ENCODE measurements around the gene IL17RA.

Gene IL17RA

GRCh38 chr22:17149076-17149815, 64.4 kb downstream of the IL17RA start:
- ATAC-seq (ENCODE audit: insufficient read depth, low read depth), result no peak
- Histone ChIP-seq H3K4me2 (ENCODE audit: insufficient read depth, low read length) (no peak overlapping the region), H3K9me3 (ENCODE audit: insufficient read depth, low read length, severe bottlenecking) (no peaks in the 10 kb centered on the region), H2AFZ (ENCODE audit: low read depth, low read length) (no peak overlapping the region), H3K9ac (ENCODE audit: low read depth, low read length) (no peak overlapping the region), H3K27ac (ENCODE audit: low read length) (no peak overlapping the region), H3K27me3 (ENCODE audit: insufficient read depth, low read length, poor library complexity) (peaks cover 11% of the 10 kb centered on the region), H3K79me2 (ENCODE audit: insufficient read depth, low read length) (no peaks in the 10 kb centered on the region), H3K4me1 (ENCODE audit: insufficient read depth, low read length) (no peaks in the 10 kb centered on the region), H3K36me3 (ENCODE audit: insufficient read depth, low read length) (no peaks in the 10 kb centered on the region), H4K20me1 (ENCODE audit: insufficient read depth, low read length) (no peaks in the 10 kb centered on the region), H3K4me3 (ENCODE audit: low read depth in 1 of 2, low read length in 2 of 2) (no peak overlapping the region)
- DNase-seq, result no peak
- no peak for TF ChIP-seq EZH2 (IDR thresholded peaks at IDR 0.05; ENCODE audit: borderline replicate concordance, low read depth, low read length, severe bottlenecking)
- TF ChIP-seq, protein P1, sequence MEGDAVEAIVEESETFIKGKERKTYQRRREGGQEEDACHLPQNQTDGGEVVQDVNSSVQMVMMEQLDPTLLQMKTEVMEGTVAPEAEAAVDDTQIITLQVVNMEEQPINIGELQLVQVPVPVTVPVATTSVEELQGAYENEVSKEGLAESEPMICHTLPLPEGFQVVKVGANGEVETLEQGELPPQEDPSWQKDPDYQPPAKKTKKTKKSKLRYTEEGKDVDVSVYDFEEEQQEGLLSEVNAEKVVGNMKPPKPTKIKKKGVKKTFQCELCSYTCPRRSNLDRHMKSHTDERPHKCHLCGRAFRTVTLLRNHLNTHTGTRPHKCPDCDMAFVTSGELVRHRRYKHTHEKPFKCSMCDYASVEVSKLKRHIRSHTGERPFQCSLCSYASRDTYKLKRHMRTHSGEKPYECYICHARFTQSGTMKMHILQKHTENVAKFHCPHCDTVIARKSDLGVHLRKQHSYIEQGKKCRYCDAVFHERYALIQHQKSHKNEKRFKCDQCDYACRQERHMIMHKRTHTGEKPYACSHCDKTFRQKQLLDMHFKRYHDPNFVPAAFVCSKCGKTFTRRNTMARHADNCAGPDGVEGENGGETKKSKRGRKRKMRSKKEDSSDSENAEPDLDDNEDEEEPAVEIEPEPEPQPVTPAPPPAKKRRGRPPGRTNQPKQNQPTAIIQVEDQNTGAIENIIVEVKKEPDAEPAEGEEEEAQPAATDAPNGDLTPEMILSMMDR (IDR thresholded peaks at IDR 0.05; ENCODE audit: borderline replicate concordance, extremely low read depth, low read length, poor library complexity, severe bottlenecking), result no peak

DNA sequence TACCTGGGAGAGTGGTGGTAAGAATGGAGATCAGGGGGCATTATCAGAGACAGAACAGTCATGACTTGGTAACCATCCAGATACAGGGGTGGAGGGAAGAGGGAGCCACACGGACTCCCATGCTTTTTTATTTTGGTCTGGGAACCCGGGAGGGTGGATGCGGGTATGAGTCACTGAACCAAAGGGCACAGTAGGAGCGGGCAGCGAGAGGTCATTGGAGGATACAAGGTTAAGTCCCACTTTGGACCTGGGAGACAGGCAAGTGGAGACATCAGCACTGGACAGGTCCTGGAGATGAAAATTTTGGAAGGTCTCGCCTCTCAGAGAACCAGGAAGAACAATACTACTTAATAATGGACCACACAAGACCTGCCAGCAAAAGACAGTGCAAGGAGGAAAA, 67.5 kb downstream of the IL17RA start:
- Histone ChIP-seq H3K27me3 (ENCODE audit: insufficient read depth, low read length, poor library complexity) (peaks cover 7% of the 10 kb centered on the region), H4K20me1 (ENCODE audit: insufficient read depth, low read length) (no peaks in the 10 kb centered on the region), H3K27ac (ENCODE audit: low read length) (no peak overlapping the region), H3K9ac (ENCODE audit: low read depth, low read length) (no peak overlapping the region), H3K4me2 (ENCODE audit: insufficient read depth, low read length) (no peak overlapping the region), H2AFZ (ENCODE audit: low read depth, low read length) (no peak overlapping the region), H3K4me3 (ENCODE audit: low read depth in 1 of 2, low read length in 2 of 2) (no peak overlapping the region), H3K9me3 (ENCODE audit: insufficient read depth, low read length, severe bottlenecking) (no peaks in the 10 kb centered on the region), H3K36me3 (ENCODE audit: insufficient read depth, low read length) (no peaks in the 10 kb centered on the region), H3K4me1 (ENCODE audit: insufficient read depth, low read length) (no peaks in the 10 kb centered on the region), H3K79me2 (ENCODE audit: insufficient read depth, low read length) (no peaks in the 10 kb centered on the region)
- ATAC-seq (ENCODE audit: insufficient read depth, low read depth) (no peak), DNase-seq (no peak)
- TF ChIP-seq EZH2 (IDR thresholded peaks at IDR 0.05; ENCODE audit: borderline replicate concordance, low read depth, low read length, severe bottlenecking), result no peak
- TF ChIP-seq, protein P1 (IDR thresholded peaks at IDR 0.05; ENCODE audit: borderline replicate concordance, extremely low read depth, low read length, poor library complexity, severe bottlenecking), result no peak

- no peak overlapping the region for H2AFZ ChIP-seq (ENCODE audit: low read depth, low read length)
- ATAC-seq (ENCODE audit: insufficient read depth, low read depth), result no peak
- H3K9ac ChIP-seq (ENCODE audit: low read depth, low read length), result no peak overlapping the region
- DNase-seq, result no peak
- H4K20me1 ChIP-seq (ENCODE audit: insufficient read depth, low read length), result no peaks in the 10 kb centered on the region
- no peaks in the 10 kb centered on the region for H3K36me3 ChIP-seq (ENCODE audit: insufficient read depth, low read length)
- H3K4me2 ChIP-seq (ENCODE audit: insufficient read depth, low read length), result no peak overlapping the region
- TF ChIP-seq, protein P1 (IDR thresholded peaks at IDR 0.05; ENCODE audit: borderline replicate concordance, extremely low read depth, low read length, poor library complexity, severe bottlenecking), result no peak
- no peak for TF ChIP-seq EZH2 (IDR thresholded peaks at IDR 0.05; ENCODE audit: borderline replicate concordance, low read depth, low read length, severe bottlenecking)
- no peak overlapping the region for H3K4me3 ChIP-seq (ENCODE audit: low read depth in 1 of 2, low read length in 2 of 2)
- no peaks in the 10 kb centered on the region for H3K79me2 ChIP-seq (ENCODE audit: insufficient read depth, low read length)
- no peaks in the 10 kb centered on the region for H3K9me3 ChIP-seq (ENCODE audit: insufficient read depth, low read length, severe bottlenecking)
- no peaks in the 10 kb centered on the region for H3K4me1 ChIP-seq (ENCODE audit: insufficient read depth, low read length)
- H3K27ac ChIP-seq (ENCODE audit: low read length), result no peak overlapping the region
- peaks cover 7% of the 10 kb centered on the region for H3K27me3 ChIP-seq (ENCODE audit: insufficient read depth, low read length, poor library complexity)
Measured at GRCh38 chr22:17152971-17153370, 68.2 kb downstream of the IL17RA start.

All from DND-41 (cell line).